Stimulated activated memory B cell treated with anti-CD40 and anti-IgM and Interleukin-4, amounts not matched to agents 10 μg/mL and 1 μg/mL and 100 μg/mL, for 72 hours (primary cell): Measurements from ENCODE around the gene APOBEC3B.
"Not testable (repeated sequence)": the region's sequence is repeated elsewhere in the genome, so short reads cannot be mapped to it uniquely, and the experiment has no call there.

Experiments used
- ATAC-seq: fragments of 150-1000 bp; cut with Tn5 transposase; 2 replicates; pipeline ENCODE4 v1.10.0; 2021
- H3K27ac Mint-ChIP-seq: one replicate; pipeline ENCODE4 v1.8.0; 2022; ENCODE audit warnings: mild to moderate bottlenecking, mixed read lengths
- H3K27me3 Mint-ChIP-seq: one replicate; pipeline ENCODE4 v1.8.0; 2022; ENCODE audit warnings: mixed read lengths
- H3K36me3 Mint-ChIP-seq: one replicate; pipeline ENCODE4 v1.8.0; 2022; ENCODE audit warnings: mixed read lengths
- H3K4me1 Mint-ChIP-seq: one replicate; pipeline ENCODE4 v1.8.0; 2022; ENCODE audit warnings: mixed read lengths
- H3K4me3 Mint-ChIP-seq: one replicate; pipeline ENCODE4 v1.8.0; 2022; ENCODE audit warnings: mild to moderate bottlenecking, moderate library complexity, mixed read lengths
- H3K9me3 Mint-ChIP-seq: one replicate; pipeline ENCODE4 v1.8.0; 2022; ENCODE audit warnings: mixed read lengths

Gene APOBEC3B

GRCh38 chr22:39017596-39018365 is 35.6 kb downstream of the APOBEC3B start:
- Mint-ChIP-seq H3K4me1 (peaks cover 63% of the 10 kb centered on the region), H3K27ac (peak overlapping the region; percentile 50), H3K27me3 (no peaks in the 10 kb centered on the region), H3K4me3 (no peak overlapping the region), H3K9me3 (no peaks in the 10 kb centered on the region), H3K36me3 (peaks cover 25% of the 10 kb centered on the region)
- no peak for ATAC-seq

GRCh38 chr22:39020021-39020651 is 38.0 kb downstream of the APOBEC3B start:
- H3K27me3 Mint-ChIP-seq, ATAC-seq, H3K9me3 Mint-ChIP-seq: not testable (repeated sequence)
- Mint-ChIP-seq H3K4me1 (peaks cover 68% of the 10 kb centered on the region), H3K4me3 (peak overlapping the region; percentile 97), H3K27ac (peak overlapping the region; percentile 96), H3K36me3 (peaks cover 41% of the 10 kb centered on the region)

- H3K4me1 Mint-ChIP-seq = peaks cover 74% of the 10 kb centered on the region
- peak overlapping the region; percentile 96 for H3K27ac Mint-ChIP-seq
- H3K27me3 Mint-ChIP-seq = no peaks in the 10 kb centered on the region
- peaks cover 52% of the 10 kb centered on the region for H3K36me3 Mint-ChIP-seq
- ATAC-seq = no peak
- peak overlapping the region; percentile 97 for H3K4me3 Mint-ChIP-seq
- no peaks in the 10 kb centered on the region for H3K9me3 Mint-ChIP-seq
These were observed 39.6 kb downstream of the APOBEC3B start for GRCh38 chr22:39021552-39022250.

- Mint-ChIP-seq H3K4me1 (peaks cover 70% of the 10 kb centered on the region), H3K27ac (peak overlapping the region; percentile 80), H3K4me3 (no peak overlapping the region), H3K9me3 (no peaks in the 10 kb centered on the region), H3K36me3 (peaks cover 43% of the 10 kb centered on the region), H3K27me3 (no peaks in the 10 kb centered on the region)
- no peak for ATAC-seq
These were observed 42.6 kb downstream of the APOBEC3B start for GRCh38 chr22:39024519-39025308.

- peaks cover 58% of the 10 kb centered on the region for H3K4me1 Mint-ChIP-seq
- H3K36me3 Mint-ChIP-seq = peaks cover 49% of the 10 kb centered on the region
- peak overlapping the region; percentile 80 for H3K27ac Mint-ChIP-seq
- no peaks in the 10 kb centered on the region for H3K9me3 Mint-ChIP-seq
- H3K27me3 Mint-ChIP-seq = no peaks in the 10 kb centered on the region
- H3K4me3 Mint-ChIP-seq = no peak overlapping the region
- no peak for ATAC-seq
These were observed 44.5 kb downstream of the APOBEC3B start for GRCh38 chr22:39026509-39027150.

- Mint-ChIP-seq H3K4me3 (no peak overlapping the region), H3K36me3 (peaks cover 55% of the 10 kb centered on the region), H3K27ac (peak overlapping the region; percentile 49), H3K4me1 (peaks cover 48% of the 10 kb centered on the region), H3K9me3 (no peaks in the 10 kb centered on the region), H3K27me3 (no peaks in the 10 kb centered on the region)
- ATAC-seq = no peak
These were observed 45.6 kb downstream of the APOBEC3B start for GRCh38 chr22:39027717-39028116.

- no peak for ATAC-seq
- H3K36me3 Mint-ChIP-seq = peaks cover 58% of the 10 kb centered on the region
- no peak overlapping the region for H3K4me3 Mint-ChIP-seq
- H3K27ac Mint-ChIP-seq = peak overlapping the region; percentile 49
- H3K9me3 Mint-ChIP-seq = no peaks in the 10 kb centered on the region
- H3K4me1 Mint-ChIP-seq = peaks cover 48% of the 10 kb centered on the region
- no peaks in the 10 kb centered on the region for H3K27me3 Mint-ChIP-seq
These were observed 46.1 kb downstream of the APOBEC3B start for GRCh38 chr22:39028281-39028680.

GRCh38 chr22:39029227-39029626 is 47.1 kb downstream of the APOBEC3B start:
- peaks cover 38% of the 10 kb centered on the region for H3K4me1 Mint-ChIP-seq
- no peak overlapping the region for H3K4me3 Mint-ChIP-seq
- no peak overlapping the region for H3K27ac Mint-ChIP-seq
- H3K36me3 Mint-ChIP-seq = peaks cover 59% of the 10 kb centered on the region
- no peak for ATAC-seq
- H3K9me3 Mint-ChIP-seq = no peaks in the 10 kb centered on the region
- H3K27me3 Mint-ChIP-seq = no peaks in the 10 kb centered on the region

- Mint-ChIP-seq H3K4me1 (peaks cover 25% of the 10 kb centered on the region), H3K4me3 (no peak overlapping the region), H3K27ac (peak overlapping the region; percentile 35), H3K27me3 (no peaks in the 10 kb centered on the region), H3K9me3 (no peaks in the 10 kb centered on the region), H3K36me3 (peaks cover 46% of the 10 kb centered on the region)
- no peak for ATAC-seq
These were observed 48.6 kb downstream of the APOBEC3B start for GRCh38 chr22:39030705-39031104.

- H3K27ac Mint-ChIP-seq = peak overlapping the region; percentile 53
- H3K4me1 Mint-ChIP-seq = peaks cover 23% of the 10 kb centered on the region
- H3K9me3 Mint-ChIP-seq, ATAC-seq, H3K27me3 Mint-ChIP-seq, H3K4me3 Mint-ChIP-seq: not testable (repeated sequence)
- peaks cover 37% of the 10 kb centered on the region for H3K36me3 Mint-ChIP-seq
These were observed 49.5 kb downstream of the APOBEC3B start for GRCh38 chr22:39031434-39032295.

- not testable (repeated sequence) for H3K4me3 Mint-ChIP-seq, ATAC-seq, H3K9me3 Mint-ChIP-seq, H3K27me3 Mint-ChIP-seq
- H3K36me3 Mint-ChIP-seq = peaks cover 18% of the 10 kb centered on the region
- peak overlapping the region; percentile 55 for H3K27ac Mint-ChIP-seq
- peaks cover 29% of the 10 kb centered on the region for H3K4me1 Mint-ChIP-seq
These were observed 54.9 kb downstream of the APOBEC3B start for GRCh38 chr22:39037071-39037470.

- no peak for ATAC-seq
- peak overlapping the region; percentile 93 for H3K27ac Mint-ChIP-seq
- H3K4me1 Mint-ChIP-seq = peaks cover 39% of the 10 kb centered on the region
- H3K36me3 Mint-ChIP-seq = peaks cover 9% of the 10 kb centered on the region
- H3K9me3 Mint-ChIP-seq = no peaks in the 10 kb centered on the region
- peak overlapping the region; percentile 91 for H3K4me3 Mint-ChIP-seq
- H3K27me3 Mint-ChIP-seq = no peaks in the 10 kb centered on the region
These were observed 57.4 kb downstream of the APOBEC3B start for GRCh38 chr22:39039306-39040126.

- H3K36me3 Mint-ChIP-seq = peaks cover 14% of the 10 kb centered on the region
- not testable (repeated sequence) for H3K27me3 Mint-ChIP-seq, ATAC-seq, H3K9me3 Mint-ChIP-seq
- peak overlapping the region; percentile 93 for H3K27ac Mint-ChIP-seq
- H3K4me1 Mint-ChIP-seq = peaks cover 44% of the 10 kb centered on the region
- peak overlapping the region; percentile 91 for H3K4me3 Mint-ChIP-seq
These were observed 58.0 kb downstream of the APOBEC3B start for GRCh38 chr22:39040155-39040537.
